ENCODE data around the gene KCNT1.

The KCNT1 gene

DNA sequence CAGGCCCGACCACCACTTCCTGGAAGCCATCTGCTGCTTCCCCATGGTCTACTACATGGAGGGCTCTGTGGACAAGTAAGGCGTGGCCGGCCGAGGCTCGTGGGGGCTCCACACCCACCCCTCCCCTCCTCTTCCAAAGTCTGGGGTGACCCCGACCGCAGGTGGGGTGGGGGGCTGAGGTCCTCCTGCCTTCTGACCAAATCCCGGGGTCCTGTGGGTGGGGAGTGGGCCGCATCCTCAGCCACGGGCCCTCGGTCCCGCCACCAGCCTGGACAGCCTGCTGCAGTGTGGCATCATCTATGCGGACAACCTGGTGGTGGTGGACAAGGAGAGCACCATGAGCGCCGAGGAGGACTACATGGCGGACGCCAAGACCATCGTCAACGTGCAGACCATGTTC is 76.4 kb downstream of the KCNT1 start:
- DNase-seq (ENCODE audit: low read depth in 3 of 3, low spot score in 1 of 3), result no peak

DNA sequence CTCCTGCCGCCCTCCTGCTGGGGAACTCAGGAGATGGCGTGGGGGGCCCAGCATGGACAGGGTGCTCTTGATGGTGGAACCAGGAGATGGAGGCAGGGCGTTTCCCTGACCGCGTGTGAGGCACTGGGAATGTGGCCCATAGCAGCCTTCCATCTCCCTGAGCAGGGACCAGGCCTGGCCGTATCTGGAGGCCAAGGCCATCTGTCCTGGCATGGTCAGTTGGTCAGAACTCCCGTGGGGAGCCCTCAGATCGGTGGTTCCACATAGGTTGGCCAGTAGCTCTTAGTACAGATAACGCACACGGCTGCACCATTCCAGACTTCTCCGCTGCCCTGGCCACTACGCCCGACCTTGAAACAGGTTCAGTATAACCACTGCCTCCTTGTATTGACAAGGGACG is 77.6 kb downstream of the KCNT1 start:
- DNase-seq (ENCODE audit: low read depth in 3 of 3, low spot score in 1 of 3), result no peak

DNA sequence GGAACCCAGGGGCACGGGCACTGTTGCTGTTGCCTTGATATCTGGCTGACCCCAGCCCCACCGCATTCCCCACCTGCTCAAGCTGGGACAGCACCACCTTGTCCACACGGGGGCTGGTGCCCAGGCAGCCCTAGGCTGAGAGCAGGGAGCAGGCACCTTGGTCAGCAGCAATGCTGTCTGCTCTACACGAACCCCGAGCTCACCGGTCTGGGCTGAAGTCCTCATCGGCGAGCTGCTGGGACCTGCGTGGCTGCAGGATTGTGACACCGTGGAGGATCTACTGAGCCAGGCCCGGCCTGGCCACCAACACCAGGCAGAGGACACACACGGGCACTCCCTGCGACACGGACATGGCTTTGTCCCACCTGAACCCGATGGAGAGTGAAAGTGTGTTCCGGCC is 78.1 kb downstream of the KCNT1 start:
- no peak for DNase-seq (ENCODE audit: low read depth in 3 of 3, low spot score in 1 of 3)

DNA sequence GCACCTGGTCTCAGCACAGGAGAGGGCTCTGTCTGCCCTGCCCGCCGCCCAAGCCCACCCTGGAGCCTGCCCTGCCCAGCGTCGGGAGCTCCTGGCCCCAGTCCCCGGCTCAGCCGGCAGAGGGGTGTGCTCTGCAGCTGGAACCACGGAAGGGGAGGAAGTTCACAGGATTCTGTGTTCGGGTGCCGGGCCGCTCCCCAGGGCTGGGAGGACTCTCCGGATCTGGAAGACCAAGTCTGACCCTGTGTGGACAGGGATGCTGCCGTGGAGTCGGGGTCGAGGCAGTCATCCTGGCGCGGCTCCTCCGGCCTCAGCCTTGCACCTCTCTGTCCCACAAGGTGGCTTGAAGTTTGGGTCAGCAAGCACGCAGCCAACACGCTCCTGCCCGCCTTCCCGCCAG is 78.6 kb downstream of the KCNT1 start:
- DNase-seq (ENCODE audit: low read depth in 3 of 3, low spot score in 1 of 3), result no peak

DNA sequence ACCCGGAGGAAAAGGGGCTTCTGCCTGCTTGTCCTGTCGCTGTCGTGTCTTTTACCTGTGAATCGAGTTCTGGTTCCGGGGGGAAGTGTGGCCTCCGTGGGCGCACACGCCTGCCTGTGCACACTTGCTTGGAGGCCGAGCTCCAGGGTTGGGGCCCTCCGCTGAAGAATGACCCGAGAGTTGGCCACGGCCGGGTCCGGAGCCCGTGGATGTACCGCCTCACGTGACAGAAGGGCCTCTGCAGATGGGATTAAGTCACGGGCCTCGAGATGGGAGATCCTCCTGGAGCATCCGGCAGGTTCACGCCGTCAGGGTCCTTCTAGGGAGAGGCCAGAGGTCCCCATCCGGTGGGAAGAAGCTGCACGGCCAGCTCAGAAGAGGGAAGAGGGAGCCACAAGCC is 81.0 kb downstream of the KCNT1 start:
- no peak for DNase-seq (ENCODE audit: low read depth in 3 of 3, low spot score in 1 of 3)

DNA sequence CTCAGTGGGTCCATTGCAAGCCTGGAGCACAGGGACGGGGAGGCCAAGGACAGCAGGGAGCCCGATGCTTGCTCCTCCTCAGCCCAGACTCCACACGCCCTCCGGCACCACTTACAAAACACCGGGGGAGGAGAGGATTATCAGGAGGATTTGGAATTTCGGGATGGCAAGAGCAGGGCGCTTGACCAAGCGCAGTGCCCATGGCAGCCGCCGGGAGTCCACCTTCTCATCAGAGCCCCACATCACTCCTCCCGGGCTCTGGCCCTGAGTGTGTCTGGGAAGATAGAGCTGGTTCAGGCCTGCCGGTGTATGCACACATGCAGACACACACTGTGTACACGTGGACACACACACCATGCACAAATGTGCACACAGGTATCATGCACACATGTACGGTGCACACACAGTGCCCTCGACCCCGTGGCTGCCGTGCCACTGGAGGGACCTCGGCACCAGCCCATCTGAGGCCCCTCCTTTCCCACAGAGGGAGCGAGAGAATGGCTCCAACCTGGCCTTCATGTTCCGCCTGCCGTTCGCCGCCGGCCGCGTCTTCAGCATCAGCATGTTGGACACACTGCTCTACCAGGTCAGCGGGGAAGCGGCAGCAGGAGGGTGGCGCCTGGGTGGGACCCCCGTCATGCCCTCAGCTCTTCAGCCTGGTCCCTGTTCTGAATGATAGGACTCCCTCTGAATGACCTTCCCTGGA is 81.7 kb downstream of the KCNT1 start:
- DNase-seq (ENCODE audit: low read depth in 3 of 3, low spot score in 1 of 3), result no peak

DNA sequence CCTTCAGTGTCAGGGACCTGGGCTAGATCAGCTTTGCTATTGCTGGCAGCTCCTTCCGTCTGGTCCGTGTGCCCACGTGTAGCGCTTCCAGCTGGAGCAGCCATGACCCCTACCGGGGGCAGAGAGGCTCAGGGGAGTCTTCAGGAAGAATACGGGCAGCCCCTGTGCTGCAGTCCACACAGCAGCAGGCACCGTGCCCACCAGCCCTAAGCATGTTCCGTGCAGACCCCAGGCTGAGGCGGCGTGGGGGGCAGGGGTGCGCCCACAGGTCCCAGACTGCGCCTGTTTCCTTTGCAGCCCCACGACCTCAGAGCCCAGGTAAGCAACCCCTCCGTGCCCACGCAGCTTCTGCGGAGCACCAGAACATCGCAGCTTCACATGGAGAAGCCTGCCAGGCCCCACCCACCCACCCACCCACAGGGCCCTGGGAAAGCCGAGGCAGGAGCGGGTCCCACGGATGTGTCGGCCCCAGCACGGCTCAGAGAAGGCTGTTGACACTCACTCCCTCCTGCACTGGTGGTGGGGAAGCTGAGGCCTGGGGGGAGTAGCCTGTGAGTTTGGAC is 83.1 kb downstream of the KCNT1 start:
- DNase-seq (ENCODE audit: low read depth in 3 of 3, low spot score in 1 of 3), result no peak

DNA sequence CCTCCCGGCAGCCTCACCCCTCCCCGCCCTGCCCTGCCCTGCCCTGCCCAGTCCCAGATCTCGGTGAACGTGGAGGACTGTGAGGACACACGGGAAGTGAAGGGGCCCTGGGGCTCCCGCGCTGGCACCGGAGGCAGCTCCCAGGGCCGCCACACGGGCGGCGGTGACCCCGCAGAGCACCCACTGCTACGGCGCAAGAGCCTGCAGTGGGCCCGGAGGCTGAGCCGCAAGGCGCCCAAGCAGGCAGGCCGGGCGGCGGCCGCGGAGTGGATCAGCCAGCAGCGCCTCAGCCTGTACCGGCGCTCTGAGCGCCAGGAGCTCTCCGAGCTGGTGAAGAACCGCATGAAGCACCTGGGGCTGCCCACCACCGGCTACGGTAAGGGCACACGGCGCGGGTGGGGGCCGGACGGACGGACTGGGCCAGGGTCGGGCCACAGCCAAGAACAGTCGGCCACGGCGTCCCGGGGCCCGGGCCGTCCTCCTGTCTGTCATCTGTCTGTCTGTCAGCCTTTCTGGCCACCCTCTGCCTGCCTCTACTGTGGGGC is 84.2 kb downstream of the KCNT1 start:
- DNase-seq (ENCODE audit: low read depth in 3 of 3, low spot score in 1 of 3), result no peak

DNA sequence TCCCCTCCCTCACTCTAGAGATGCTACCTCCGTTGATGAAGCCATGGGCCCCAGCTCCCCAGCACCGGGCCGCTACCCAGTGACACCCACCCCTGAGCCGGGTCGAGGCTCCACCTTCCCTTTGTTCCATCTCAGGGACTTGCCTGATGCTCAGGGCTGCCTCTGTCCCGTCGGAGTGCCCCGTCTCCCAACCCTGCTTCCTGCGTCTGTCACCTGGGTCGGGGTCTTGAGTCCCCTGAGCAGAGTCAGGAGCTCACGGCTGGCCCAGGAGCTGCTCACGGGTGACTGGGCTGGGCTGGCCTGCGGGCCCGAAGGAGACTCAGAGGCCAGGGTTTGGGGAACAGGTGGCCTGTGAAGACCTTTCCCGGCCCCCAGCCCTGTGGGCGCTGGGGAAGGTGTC is 85.3 kb downstream of the KCNT1 start:
- DNase-seq (ENCODE audit: low read depth in 3 of 3, low spot score in 1 of 3), result no peak

DNA sequence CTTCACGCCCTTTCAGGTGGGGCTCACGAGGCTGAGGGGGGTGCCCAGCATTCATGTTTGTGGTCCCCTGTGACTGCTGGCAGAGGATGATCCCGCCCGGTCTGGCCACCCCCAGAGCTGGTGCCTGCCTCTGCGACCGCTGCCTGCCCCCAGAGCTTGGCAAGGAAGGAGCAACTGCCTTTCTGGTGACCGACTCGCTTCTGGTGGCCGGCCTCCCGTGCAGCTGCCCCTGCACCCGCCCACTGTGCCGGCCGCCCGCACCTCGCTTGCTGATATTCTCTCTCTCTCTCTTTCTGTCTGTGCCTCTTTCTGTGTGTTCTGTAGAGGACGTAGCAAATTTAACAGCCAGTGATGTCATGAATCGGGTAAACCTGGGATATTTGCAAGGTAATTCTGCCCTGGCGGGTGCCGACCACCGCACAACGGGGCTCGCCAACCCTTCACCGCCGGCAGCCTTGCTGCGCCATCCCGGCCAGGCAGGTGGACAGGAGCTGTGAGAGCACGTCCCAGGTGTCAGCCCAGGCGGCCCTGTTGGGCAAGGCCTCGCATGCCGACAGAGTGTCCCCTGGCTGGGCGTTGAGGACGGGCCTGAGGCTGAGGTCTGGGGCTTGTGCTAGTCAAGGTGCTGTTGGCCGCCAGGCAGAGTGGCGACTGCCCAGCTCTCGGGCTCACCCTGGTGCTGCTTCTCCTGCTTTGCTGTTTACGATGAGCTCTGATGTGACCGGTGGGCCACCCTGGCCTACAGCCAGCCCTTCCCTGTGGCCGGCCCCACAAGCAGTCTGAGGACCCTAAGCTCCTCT is 86.0 kb downstream of the KCNT1 start:
- no peak for DNase-seq (ENCODE audit: low read depth in 3 of 3, low spot score in 1 of 3)

DNA sequence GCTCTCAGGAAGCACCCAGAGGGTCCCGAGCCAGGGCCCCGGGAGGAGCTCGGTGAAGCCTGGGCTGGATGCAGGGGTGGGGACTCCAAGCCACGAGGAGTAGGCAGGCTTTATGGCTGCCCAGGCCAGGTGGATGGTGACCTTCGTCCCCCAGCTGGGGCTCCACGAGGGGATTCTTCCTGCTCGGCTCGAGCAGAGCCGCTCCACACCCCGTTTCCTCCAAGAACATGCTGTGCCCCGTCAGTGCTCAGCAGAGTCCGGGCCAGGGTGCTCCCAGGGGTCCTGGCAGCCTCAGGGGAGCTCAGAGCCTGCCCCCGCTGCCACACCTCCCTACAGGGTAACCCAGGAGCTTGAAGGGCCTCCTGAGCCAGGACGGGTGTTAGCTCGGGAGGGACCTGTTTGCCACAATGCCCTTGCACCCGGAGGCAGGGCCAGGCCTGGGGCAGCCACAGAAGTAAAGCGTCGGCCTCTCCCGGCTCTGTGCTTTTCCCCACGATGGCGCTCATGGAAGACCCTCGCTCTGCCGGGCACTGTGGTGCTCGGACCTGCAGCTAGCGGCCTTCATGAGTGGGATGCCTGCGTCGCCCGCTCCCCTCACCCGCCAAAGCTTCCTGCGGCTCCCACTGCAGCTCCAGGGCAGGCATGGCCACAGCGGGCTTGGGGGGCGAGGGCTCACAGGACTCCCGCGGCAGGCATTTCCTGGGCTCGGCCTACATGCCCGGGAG is 86.8 kb downstream of the KCNT1 start:
- no peak for DNase-seq (ENCODE audit: low read depth in 3 of 3, low spot score in 1 of 3)

DNA sequence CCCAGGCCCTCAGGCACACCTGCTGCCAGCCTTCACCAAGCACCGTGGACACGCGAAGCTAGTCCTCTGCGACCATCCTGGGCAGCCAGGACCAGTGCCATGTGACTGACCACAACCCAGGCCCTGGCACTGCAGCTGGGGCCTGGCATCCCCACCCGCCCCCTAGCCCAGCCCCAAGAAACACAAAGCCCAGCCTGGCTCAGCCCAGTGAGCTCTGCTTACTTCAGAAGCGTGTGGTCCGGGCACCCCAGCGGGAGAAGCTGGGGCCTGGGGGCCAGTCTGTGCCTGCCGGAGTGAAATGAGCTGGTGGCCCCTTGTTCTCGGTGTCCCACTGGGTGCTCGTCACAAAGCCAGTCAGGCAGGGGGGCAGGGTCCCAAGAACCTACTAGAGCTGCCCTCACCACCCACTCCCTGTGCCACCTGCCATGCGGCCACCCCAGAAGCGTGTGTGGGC is 87.9 kb downstream of the KCNT1 start:
- DNase-seq (ENCODE audit: low read depth in 3 of 3, low spot score in 1 of 3), result no peak

DNA sequence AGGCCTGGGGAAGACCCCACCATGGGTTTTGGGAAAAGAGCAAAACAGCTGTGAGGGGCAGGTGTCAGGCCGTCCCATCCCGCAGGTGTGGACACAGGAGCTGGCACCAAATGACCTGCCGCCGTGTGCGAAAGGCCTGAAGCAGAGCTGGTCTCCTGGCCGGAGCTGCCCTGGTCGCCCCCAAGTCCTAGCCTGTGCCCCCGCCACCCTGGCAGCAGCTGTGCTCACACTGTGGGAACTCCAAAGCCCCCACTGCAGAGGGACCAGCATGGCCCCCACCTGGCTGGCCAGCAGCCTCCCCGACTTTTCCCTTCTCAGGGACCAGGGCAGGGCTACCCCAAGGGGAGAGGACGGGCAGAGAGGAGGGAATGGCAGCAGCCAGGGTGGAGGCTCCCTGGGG is 88.4 kb downstream of the KCNT1 start:
- DNase-seq (ENCODE audit: low read depth in 3 of 3, low spot score in 1 of 3), result no peak

DNA sequence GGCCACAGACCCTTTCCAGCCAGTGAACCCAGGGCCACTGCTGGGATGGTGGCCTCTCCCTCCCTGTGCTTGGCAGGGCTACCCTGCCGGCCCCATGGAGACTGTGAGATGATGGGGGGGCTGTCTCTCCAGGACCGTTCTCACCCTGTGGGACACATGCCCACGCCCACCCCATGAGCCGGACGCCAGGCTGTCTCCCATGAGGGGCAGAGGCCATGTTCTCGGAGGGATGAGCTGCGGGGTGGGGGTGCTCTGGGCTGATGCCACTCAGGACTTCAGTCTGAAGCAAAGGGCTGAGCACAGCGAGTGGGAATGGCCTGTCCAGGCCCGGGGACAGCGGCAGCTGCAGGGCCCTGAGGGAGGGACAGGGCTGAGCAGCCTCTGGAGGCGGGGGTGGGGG is 88.9 kb downstream of the KCNT1 start:
- no peak for DNase-seq (ENCODE audit: low read depth in 3 of 3, low spot score in 1 of 3)

DNA sequence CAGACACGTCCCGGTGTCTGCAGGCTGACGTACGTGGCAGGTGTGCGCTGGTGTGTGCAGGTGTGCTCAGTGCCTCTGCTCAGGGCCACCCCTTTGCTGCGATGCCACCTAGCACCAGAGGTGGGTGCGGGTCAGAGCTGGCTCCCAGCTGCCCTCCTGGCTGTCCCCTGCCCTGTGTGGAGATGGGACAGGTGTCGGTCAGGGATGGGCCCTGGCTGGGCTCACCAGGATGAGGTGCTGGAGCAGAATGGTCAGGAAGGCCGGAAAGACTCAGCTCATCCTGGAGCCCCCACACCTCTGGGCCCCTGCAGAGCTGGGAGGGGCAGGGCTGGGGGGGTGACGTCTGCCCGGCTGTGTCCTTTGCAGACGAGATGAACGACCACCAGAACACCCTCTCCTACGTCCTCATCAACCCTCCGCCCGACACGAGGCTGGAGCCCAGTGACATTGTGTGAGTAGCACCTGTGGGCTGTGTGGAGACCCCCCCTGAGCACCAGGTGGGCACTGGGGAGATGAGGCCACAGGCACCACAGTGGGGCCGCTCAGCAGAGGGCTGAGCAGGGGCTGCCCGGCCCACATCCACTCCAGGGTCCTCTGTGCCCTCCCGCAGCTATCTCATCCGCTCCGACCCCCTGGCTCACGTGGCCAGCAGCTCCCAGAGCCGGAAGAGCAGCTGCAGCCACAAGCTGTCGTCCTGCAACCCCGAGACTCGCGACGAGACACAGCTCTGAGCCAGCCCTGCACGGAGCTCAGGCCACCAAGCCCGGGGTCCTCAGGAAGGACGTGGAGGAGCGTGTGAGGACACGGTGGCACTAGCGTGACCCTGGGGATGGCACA is 89.7 kb downstream of the KCNT1 start:
- DNase-seq (ENCODE audit: low read depth in 3 of 3, low spot score in 1 of 3), result no peak

DNA sequence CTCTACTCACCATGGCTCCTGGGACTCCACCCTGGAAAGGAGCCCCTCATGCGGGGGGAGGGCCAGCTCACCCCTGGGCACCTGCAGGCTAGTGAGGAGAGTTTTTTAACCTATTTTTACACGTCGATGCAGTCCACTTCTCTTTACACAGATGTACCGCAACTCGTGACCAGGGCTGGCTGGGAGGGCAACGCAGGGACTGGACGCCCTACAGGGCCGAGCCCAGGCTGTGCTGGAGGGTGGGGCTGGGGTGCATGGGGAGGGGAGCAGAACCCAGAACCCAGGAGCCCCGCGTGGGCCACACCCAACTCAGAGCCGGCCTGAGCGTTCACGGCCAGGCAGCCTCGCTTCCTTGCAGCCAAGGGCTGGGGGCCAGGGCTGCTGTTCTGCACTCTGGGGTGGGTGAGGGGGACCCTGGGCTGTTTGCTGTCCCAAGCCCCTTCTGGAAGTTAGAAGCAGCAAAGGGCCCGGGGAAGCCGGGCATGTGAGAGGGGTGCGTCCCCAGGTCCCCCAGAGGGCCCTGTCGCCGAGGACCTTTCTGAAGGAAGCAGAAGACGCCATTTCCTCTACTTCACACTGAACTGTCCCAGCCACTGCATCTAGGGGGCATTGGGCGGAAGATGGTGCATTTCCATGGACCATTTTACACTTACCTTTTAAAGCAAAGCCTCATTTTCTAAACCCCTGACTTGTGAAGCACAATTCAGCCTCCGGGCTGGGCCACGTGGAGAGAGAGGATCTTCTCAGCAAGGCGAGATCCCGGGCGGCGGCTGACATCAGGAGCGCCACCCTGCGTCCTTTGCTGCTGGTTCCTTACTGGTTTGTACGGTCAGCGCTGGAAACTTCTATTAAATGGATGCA is 90.5 kb downstream of the KCNT1 start:
- no peak for DNase-seq (ENCODE audit: low read depth in 3 of 3, low spot score in 1 of 3)

DNA sequence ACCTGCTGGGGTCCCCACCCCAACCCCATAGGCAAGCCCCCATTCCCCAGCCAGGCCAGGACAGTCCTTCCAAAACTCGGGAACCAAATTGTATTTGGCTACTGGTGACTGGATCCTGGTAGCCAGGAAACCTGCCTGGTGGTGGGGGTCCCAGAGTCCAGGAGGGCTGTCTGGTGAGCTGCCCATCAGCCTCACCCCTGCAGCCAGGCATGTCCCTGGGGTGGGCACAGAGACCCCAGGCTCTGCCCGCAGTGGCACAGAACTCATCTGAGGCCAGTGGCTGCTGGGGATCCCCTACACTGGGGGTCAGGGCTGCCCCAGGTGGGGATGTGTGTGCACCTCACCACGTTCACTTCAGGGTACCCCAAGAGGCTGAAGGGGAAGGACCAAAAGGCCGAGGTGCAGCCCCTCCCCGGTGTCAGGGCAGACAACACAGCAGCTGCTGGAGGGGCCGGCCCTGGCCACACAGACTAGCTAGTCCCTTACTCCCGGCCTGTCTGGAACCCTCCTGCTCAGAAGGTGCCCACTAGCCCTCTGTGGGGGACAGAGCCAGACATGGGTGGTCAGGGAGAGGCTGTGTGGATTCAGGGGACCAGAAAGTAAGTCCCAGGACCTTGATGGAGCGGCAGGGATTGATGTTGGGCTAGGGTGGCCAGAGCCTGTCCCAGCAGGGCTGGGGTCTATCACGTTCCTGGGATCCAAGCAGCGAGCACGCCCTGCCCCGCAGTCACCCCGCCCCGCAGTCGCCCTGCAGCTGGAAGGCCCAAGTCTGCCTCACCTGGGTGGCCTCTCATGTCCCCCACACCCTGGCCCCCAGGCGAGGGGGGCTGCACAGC is 91.5 kb downstream of the KCNT1 start:
- no peak for DNase-seq (ENCODE audit: low read depth in 3 of 3, low spot score in 1 of 3)

DNA sequence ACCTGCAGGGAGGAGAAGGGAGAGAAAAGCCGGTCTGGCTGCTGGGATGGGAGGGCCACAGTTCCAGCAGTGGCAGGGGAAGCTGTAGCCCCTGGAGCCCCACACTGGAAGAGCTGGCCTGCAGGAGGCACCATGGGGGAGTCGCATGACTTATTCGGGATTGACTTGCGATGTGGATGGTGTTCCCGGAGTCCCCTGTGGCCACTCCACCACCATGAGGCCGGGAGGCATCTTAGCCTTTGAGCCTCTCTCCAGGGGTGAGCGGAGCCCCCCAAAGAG is 92.0 kb downstream of the KCNT1 start:
- DNase-seq (ENCODE audit: low read depth in 3 of 3, low spot score in 1 of 3), result no peak

DNA sequence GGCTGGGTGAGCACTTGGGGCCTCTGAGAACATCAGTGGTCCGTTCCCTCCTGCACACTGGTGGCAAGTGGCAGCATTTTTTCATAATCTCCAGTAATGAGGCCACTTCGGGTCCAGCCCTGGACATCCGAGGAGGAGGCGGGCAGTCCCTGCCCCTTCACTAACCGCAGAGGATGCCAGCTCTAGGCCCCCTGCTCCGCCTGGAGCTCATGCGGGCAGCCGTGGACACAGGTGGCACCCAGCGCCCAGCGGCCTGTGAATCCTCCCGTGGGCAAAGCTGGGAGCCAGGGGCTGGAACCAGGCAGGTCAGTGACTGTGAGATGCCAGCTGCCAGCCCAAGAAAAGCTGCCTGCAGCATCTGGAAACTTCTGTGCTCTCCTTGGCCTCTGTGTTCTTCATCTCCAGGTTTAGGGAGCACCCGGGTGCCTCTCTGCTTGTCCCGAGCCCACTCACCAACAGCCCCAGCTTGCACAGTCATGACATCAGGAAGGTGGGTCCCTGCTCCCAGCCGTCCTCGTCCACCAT is 92.4 kb downstream of the KCNT1 start:
- DNase-seq (ENCODE audit: low read depth in 3 of 3, low spot score in 1 of 3), result no peak

All from stimulated activated CD4-positive, alpha-beta T cell treated with anti-CD3 and anti-CD28 coated beads, TNF-alpha, amount 100 ng/mL, for 1 hour (primary cell).